Stimulated activated naive CD8-positive, alpha-beta T cell treated with anti-CD3 and anti-CD28 coated beads, Interleukin-15, Interleukin-2, amounts not matched to agents 100 U/mL and 50 U/mL, for 24 hours (primary cell): Measurements from ENCODE around the gene PTPN9.
"Not testable (repeated sequence)": the region's sequence is repeated elsewhere in the genome, so short reads cannot be mapped to it uniquely, and the experiment has no call there.

Source experiments
- ATAC-seq: fragments of 150-1000 bp; cut with Tn5 transposase; one replicate; pipeline ENCODE4 v1.10.0; 2021
- DNase-seq: peaks from one replicate; pipeline ENCODE4 v3.0.0; 2021

PTPN9 gene

DNA sequence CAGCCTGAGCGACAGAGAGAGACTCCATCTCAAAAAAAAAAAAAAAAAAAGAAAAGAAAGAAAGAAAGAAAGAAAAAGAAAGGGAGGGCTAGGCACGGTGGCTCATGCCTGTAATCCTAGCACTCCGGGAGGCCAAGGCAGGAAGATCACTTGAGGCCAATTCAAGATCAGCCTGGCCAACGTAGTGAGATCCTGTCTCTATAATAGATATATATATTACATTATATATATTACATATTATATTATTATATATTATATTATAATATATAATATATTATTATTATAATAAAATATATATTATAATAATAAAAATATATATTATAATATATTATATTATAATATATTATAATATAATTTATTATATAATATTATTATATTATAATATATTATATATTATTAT, 48.9 kb downstream of the PTPN9 start:
- DNase-seq: no peak
- ATAC-seq: no peak

DNA sequence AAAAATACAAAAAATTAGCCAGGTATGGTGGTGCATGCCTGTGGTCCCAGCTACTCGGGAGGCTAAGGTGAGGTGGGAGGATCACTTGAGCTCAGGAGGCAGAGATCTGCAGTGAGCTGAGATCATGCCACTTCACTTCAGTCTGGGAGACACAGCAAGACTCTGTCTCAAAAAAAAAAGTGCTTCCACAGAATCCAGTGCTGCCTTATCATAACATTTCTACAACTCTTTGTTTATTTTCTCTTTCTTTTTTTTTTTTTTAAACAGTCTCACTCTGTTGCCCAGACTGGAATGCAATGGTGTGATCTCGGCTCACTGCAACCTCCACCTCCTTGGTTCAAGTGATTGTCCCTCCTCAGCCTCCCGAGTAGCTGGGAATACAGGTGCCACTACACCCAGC, 53.4 kb downstream of the PTPN9 start:
- DNase-seq, ATAC-seq: not testable (repeated sequence)

DNA sequence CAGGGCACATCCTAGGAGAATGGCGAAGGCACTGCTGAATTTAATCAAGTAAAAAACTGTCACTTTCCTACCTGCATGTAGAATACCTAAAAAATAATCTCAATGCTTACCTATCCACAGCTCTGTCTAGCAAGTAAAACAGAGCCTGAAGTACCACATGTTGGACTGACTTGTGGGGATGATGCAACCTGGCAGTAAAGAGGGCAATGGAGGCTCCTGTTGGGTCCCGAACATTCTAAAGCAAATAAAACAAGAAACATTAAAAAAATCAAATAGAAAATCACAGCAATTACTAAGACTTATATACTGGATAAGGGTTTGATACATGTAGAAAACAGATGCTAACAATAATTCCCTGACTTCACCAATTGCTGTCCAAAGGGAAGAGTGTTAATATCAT, 56.1 kb downstream of the PTPN9 start:
- ATAC-seq: no peak
- no peak for DNase-seq

DNA sequence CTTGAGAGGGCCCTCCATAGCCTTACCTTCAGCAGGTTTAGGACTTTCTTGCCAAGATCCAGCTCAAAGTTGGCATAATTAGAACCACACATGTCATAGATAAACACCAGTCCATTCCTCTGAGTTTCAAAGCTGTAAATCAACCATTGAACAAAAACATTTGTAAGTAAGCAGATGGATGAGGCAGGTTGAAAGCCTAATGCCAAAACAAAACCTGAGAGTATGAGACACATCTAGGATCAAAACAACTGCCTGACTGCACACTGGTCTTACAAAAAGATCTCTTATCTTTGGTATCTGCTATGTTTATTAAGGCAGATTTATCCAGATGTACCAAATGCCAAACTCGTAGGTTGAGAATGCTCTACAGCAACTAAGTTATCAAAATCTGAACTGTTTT, 61.9 kb downstream of the PTPN9 start:
- ATAC-seq (no peak), DNase-seq (no peak)

DNA sequence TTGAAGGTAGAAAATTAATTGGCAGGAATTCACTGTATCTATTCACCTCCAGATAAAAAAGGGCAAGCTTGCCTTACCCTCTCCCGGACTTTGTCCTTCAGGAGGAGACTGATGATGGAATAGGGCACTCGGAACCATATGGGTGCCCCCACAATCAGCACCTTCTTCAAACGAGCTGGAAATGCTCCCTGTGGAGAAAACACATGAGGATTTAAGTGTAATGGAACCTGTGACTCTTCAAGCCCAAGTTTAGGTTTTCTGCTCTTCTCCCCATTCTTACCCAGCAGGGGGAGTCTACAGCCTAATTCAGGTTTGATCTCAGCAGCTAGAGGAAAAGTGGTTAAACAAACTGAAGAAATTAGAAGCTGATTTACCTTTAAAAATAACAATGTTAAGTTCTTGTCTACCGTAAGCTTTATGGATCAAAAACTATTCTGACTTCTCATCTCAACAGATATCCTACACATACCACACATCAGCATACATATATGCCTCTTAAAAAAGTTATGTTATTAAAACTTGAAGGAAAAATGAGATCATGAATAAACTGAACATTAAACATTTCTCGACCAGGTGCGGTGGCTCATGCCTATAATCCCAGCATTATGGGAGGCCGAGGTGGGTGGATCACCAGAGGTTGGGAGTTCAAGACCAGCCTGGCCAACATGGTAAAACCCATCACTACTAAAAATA, 70.1 kb downstream of the PTPN9 start:
- peak; percentile 4 for DNase-seq
- no peak for ATAC-seq

DNA sequence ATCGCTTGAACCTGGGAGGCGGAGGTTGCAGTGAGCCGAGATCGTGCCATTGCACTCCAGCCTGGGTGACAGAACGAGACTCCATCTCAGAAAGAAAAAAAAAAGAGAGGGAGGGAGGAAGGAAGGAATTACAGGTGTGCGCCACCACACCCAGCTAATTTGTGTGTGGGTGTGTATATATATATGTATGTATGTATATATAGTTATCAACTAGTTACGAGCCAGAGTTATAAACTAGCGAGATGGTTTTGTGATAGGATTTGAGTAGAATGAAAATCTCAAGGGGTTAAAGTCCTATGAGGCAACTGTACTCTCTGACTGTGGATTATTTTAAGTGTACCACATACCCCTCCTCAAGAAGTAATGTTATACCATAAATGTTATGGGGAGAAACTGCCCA, 76.8 kb downstream of the PTPN9 start:
- ATAC-seq (no peak), DNase-seq (no peak)

DNA sequence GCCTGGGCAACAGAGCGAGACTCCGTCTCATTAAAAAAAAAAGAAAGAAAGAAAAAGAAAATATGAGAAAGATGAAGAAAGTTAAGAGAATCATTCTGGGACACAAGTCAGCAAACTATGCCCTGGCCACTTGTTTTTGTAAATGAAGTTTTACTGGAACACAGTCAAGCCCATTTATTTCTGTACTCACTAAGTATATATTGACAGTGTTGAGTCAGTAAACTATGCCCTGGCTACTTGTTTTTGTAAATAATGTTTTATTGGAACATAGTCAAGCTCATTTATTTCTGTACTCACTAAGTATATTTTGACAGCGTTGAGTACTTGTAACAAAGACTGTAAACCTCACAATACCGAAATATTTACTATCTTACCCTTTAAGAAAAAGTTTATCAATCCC, 85.4 kb downstream of the PTPN9 start:
- DNase-seq (no peak), ATAC-seq (no peak)

DNA sequence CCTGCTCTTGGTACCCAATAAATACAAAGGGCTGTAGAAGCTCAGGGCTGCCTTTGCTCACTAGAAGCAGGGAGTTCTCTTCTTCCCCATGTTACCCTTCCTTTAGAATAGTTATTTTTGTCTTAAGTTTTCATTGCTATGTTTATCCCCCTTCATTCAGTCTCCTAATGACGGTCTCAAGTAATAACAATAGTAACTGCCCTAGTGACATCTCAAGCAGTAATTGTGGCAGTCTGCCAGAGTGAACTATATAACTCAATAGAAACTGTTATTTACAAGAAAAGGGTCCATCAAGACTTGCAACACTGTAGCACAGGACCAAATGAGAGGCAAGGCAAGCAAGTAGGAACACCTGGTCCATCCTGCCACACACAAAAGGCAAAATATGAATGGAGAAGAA, 95.2 kb downstream of the PTPN9 start:
- DNase-seq: no peak
- no peak for ATAC-seq

DNA sequence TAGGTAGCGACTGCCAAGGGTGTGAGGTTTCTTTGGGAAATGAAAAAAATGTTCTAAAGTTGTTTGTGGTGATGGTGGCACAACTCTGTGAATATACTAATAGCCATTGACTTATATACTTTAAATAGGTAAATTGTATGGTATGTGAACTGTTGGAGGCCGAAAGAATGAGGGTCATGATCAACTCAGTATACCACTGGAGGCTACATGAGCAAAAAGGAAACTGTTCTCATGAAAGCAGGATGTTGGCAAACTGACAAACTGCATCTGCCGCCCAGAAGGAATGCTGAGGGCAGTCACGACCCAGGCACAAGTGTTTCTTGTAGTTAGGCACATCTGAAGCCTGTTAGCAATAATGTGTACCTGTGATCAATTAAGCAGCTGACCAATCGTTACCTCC, 95.6 kb downstream of the PTPN9 start:
- DNase-seq, ATAC-seq: not testable (repeated sequence)

DNA sequence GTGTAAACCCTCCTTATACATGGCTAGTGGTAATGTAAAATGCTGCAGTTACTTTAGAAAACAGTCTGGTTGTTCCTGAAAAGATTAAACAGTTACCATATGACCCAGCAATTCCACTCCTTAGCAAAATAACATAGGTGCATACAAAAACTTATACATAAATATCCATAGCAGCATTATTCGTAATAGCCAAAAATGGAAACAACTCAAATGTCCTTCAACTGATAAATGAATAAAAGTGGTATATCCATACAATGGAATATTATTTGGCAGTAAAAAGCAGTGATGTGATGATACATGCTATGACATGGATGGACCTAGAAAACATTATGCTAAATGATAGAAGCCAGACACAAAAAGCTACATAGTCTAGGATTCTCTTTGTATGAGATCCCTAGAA, 96.0 kb downstream of the PTPN9 start:
- DNase-seq (no peak), ATAC-seq (no peak)

DNA sequence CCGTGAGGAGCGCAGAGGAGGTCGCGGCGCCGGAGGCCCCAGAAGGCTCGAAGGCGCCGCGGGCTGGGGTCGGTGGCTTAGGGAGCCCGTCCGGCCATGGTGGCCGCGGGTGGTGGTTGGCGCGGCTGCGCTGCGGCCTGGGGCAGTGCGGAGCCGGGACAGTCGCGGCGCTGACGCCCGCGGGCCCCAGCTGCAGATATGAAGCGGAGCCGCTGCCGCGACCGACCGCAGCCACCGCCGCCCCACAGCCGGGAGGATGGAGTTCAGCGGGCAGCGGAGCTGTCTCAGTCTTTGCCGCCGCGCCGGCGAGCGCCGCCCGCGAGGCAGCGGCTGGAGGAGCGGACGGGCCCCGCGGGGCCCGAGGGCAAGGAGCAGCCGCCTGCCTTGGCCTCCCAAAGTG, 98.7 kb downstream of the PTPN9 start:
- ATAC-seq: not testable (repeated sequence)

DNA sequence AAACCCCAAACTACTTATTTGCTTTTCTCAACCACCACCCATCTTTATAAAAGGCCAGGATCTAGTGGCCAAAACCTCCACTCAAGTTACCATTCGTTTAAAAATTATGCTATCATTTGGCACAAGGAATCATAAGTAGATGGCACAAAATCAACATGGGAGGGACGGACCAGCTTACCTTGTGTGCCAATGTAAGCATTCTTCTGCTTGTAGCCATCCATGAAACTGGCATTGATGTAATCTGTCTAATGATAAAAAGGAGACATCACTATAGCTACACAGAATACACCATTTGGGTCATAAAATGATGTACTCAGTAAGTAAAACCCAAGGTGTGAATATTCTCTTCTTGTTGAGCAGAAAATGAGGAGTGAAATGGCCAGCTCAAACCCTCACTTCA, 99.4 kb downstream of the PTPN9 start:
- no peak for ATAC-seq

More for the DNA sequence above, 98.7 kb downstream of the PTPN9 start:
- not testable (repeated sequence) for DNase-seq

DNA sequence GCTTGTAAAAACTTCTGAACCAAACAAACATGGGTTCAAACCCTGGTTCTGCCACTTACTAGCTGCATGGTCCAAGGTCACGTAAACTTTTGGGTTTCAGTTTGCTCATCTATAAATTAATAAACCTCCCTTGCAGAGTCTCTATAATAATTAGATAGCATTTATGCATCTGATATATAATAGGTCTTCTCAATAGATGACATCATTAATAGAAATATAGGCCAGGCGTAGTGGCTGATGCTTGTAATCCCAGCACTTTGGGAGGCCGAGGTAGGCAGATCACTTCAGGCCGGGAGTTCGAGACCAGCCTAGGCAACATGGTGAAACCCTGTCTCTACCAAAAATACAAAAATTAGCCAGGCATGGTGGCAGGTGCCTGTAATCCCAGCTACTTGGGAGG, 102.0 kb downstream of the PTPN9 start:
- DNase-seq, ATAC-seq: not testable (repeated sequence)

More for the DNA sequence above, 99.4 kb downstream of the PTPN9 start:
- DNase-seq: no peak

DNA sequence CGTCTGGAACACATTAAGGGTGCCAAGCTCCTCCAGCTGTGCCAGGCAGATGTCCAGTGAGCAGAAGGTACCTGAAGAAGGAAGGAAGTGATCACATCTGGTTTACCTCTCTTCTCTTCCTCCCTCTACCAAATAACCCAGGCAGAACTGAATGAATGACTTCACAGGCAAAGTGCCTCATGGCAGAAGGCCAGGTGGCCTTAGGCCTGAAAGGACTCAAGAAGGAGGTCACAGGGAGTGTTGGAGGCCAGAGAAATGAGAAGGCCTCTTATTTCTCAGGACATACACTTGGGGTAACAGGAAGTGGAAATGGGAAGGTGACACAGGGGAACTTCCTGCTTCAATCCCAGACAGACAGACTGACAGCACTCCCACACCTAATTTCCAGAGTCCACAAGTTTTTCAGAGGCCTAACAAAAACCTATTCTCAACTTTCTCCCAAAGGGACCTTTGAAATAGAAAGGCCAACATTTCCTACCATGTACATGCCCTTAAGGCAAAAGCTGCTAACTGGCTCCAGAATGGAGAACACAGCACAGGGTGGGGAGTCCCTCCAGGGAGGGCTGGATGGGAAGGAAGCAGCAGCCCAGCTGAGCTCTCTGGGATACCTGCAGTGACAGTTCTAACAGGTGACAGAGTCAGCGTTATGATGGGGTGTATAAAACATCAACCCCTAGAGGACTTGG, 110.1 kb downstream of the PTPN9 start:
- no peak for ATAC-seq
- no peak for DNase-seq

DNA sequence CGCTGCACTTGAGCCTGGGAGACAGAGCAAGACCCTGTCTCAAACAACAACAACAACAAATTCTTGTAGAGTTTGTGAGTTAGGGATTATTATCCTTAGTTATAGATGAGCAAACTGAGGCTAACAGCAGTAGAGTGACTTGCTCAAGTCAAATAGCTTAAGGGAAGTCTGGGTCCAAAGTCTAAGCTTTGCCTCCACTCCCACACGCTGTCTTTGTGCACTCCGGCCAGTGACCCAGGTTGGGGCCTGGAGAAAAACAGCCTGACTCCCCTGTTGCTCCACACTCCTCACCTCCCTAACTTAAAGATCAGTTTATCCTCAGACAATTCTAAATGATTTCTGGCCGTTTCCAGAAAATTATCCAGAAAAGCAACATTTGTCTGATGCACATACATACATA, 118.5 kb downstream of the PTPN9 start:
- no peak for DNase-seq
- no peak for ATAC-seq

DNA sequence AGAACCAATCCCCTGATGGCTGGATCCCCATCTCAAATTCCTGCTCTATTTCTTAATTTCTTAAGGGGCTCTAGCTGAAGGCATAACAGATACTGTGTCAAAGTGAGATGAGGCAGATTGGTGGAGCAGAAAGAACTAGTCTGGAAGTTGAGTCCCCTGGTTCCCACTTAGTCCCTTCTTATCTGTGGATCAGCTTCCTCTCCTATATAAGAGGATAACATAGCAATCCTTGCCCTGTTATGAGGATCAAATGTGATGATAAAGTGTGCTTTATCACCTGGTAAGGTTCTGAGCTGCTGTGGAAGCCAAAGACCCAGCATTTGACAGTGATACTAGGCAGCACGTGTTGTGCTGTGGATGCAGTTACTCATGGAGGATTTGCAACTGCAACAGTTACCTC, 119.5 kb downstream of the PTPN9 start:
- no peak for DNase-seq
- ATAC-seq: no peak

DNA sequence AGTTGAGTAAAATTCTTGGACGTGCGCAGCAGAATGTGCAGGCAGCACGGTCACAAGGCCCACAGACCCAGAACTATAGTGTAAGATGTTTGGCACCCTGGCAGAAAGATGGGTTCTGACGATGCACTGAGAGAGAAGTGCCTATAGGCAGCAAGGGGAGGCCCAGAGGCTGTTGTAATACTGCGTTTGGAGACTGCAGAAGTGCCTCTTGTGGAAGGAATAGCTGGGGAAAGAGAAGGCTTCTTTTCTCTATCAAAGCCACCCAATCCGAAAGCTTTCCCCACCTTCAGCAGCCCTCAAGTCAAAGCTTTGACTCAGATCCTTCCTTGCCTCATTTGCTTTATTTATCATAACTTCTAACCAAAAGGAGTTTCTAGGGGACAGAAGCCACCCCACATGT, 122.4 kb downstream of the PTPN9 start:
- ATAC-seq: no peak

DNA sequence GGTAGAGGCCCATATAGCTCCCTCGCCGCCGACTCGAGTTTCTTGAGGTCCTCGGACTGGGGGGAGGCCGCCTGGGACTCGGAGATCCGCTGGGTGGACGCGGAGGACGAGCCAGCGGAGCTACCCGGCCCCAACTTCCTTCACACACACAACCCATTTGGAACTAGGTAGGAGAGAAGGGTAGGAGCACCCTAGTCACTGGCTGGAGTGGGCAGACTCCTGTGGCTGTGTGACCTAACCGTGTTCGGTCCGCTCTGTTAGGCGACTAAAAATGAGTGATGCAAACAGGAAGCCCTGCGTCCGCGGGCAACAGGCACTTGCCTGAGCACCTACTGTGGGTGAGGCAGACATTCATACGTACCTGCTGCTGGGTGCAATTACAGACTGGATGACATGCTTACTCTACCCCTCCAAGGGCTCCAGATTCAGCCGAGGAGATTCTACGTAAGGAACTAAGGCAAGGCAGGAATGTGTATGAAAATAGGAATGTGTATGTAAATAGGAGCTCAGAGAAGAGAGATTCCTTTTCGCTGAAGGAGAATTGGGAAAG, 123.1 kb downstream of the PTPN9 start:
- ATAC-seq (no peak), DNase-seq (peak; percentile 59)

More for the DNA sequence above, 122.4 kb downstream of the PTPN9 start:
- no peak for DNase-seq

DNA sequence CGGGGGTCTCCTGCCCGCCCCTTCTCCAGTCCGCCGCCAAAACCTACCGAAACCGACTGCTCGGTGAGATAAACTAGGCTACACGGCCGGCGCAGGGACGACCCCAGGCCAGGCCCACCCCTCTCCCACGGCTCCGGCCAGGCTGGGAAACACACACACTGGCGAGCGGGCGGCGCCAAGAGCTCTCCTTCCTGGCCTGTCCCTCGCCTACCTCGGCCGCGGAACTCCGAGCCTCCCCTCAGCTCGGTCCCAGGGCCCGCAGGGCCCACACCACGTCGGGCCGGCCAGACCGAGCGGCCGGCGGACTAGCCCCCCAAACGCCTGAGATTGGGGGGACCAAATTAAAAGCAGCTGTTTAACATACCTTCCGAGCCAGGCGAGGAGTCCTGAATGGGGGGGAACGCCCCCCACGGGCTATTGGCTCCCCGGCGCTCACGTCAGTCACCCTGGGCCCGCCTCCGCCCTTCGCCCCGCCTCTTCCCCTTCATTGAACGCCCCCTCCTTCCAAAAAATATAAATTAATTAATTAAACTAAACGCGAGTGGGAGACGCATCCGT, 123.6 kb downstream of the PTPN9 start:
- DNase-seq (peak; percentile 91), ATAC-seq (no peak)

DNA sequence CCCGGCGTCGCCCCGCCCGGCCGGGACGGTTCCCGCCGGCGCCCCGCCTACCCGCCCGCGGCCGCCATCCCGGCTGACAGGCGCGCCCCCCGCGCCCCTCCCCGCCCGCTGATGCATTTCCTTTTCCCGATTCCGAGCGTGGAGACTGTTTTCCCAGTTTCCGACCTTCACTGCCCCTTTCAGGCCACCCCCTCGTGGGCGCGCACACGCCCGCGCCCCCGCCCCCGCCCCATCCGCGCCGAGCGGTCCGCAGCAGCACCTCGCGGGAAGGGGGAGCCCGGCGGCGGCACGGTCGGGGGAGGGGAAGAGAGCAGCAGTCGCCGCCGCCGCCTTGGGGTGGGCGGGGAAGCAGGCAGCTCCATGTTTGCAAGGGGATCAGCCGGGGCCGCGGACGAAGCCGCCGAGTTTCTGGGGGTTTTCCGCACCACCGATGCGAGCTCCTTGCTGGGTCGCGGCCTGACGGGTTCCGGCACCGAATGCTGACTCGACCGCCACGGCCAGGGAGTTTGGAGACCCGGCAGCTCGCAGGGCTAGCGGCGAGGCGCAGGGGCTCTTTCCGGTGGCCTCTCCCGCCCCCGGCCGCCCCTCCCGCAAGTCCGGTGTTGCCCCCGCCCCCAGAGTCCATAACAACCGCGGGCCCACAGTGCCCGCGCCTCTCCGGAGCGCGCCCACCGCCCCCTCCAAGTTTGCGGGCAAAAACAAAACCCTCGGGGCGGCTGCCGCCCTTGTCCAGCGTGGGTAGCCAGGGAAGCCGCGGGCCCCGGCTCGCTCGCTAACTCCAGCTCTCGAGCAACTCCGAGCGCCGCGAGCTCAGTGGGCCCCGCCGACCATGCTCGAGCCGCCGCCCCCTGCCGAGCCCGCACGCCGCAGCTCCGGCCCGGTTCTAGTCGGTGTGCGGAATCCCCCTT, 124.4 kb downstream of the PTPN9 start:
- peak; percentile 87 for DNase-seq
- ATAC-seq: no peak

DNA sequence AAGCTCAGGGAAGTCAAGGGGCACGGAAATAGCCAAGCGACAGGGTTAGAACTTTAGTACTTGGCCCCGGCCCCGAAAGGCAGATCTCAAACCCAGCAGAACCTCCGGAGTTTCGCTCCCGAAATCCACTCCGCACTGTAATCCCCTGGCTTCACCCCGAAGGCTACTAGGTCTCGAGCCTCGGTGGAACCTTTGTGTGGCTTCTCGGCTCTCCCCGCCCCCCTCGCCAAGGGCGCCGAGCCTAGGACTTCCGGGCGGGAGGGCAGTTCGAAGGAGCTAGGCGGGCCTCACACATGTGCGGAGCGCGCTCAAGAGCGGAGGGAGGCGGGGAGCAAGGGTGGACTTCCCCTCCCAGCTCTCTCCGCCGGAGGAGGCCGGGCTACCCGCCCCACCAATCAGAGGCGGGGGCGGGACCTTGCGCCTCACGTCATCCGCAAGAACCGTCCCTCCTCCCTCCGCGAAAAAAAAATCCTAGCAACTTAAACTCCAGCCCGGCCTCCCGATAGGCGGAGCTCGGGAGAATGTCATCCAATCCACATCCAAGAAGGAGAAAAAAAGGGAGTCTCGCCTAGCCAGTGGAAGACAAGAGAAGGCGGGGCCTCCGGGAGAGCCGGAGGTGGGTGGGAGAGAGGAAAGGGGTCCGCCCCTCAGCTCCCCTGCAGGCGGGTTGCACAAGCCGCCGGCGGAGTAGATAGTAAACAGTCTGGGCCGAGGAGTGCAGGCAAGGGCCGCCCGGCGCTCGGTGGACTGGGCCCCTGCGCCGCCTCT, 125.2 kb downstream of the PTPN9 start:
- peak; percentile 95 for DNase-seq
- ATAC-seq: peak; percentile 49
